WTC11 (cell line): ENCODE measurements around the gene EHBP1L1. TPM values are rescaled to one million over a fixed set of nuclear protein-coding genes. Genes with fewer than 3 reads are reported as not detected.

ENCODE experiments used
- ATAC-seq: fragments of 200-7000 bp; cut with Tn5 transposase; 2 replicates; pipeline ENCODE4 v1.10.0; 2021; ENCODE audit warnings: mild to moderate bottlenecking, moderate library complexity
- CTCF ChIA-PET: fragments of 300-600 bp; sonication (Branson Sonifier 250); formaldehyde crosslinking; loops from one replicate; lab custom pipeline; 2021; ENCODE audit warnings: antibody characterized with exemption; lab: Charles Lee
- POLR2A ChIA-PET: fragments of 350-600 bp; sonication (Branson Sonifier 250); formaldehyde crosslinking; loops from one replicate; lab custom pipeline; 2021; ENCODE audit warnings: antibody characterized with exemption; lab: Charles Lee
- DNase-seq: peaks from one replicate; pipeline ENCODE4 v3.0.0; 2021; ENCODE audit warnings: low spot score
- H3K27ac Mint-ChIP-seq: 2 replicates; pipeline ENCODE4 v1.8.0; 2021; ENCODE audit warnings: mixed read lengths
- H3K27me3 Mint-ChIP-seq: 2 replicates; pipeline ENCODE4 v1.8.0; 2021; ENCODE audit warnings: low read depth, mild to moderate bottlenecking, moderate library complexity, mixed read lengths
- H3K36me3 Mint-ChIP-seq: 2 replicates; pipeline ENCODE4 v1.8.0; 2021; ENCODE audit warnings: mixed read lengths
- H3K4me1 Mint-ChIP-seq: 2 replicates; pipeline ENCODE4 v1.8.0; 2022; ENCODE audit warnings: mixed read lengths
- H3K4me3 Mint-ChIP-seq: 2 replicates; pipeline ENCODE4 v1.8.0; 2021; ENCODE audit warnings: mild to moderate bottlenecking, moderate library complexity, mixed read lengths
- H3K9me3 Mint-ChIP-seq: 2 replicates; pipeline ENCODE4 v1.8.0; 2021; ENCODE audit warnings: mixed read lengths
- AFF4 ChIP-seq: sonication (generic); formaldehyde crosslinking; IDR thresholded peaks from 2 replicates; pipeline ENCODE4 v1.8.1; 2023; ENCODE audit warnings: mild to moderate bottlenecking, missing genetic modification reagents, borderline replicate concordance
- CDX4 ChIP-seq: fragments of 250-450 bp; sonication (Bioruptor Pico); IDR thresholded peaks from 2 replicates; pipeline ENCODE4 v1.9.0; 2021; ENCODE audit warnings: moderate library complexity, mild to moderate bottlenecking, inconsistent platforms, borderline replicate concordance
- CREM ChIP-seq: sonication (generic); formaldehyde crosslinking; IDR thresholded peaks from 2 replicates; pipeline ENCODE4 v1.8.1; 2022; ENCODE audit warnings: mild to moderate bottlenecking, missing genetic modification reagents, moderate library complexity
- EMX1 ChIP-seq: fragments of 250-450 bp; sonication (Bioruptor Pico); IDR thresholded peaks from 2 replicates; pipeline ENCODE4 v1.8.0; 2021; ENCODE audit warnings: mild to moderate bottlenecking
- FOXK1 ChIP-seq: sonication (generic); formaldehyde crosslinking; IDR thresholded peaks from 2 replicates; pipeline ENCODE4 v1.8.0; 2022; ENCODE audit warnings: mild to moderate bottlenecking, moderate library complexity, missing genetic modification reagents
- HMGXB4 ChIP-seq: sonication (generic); formaldehyde crosslinking; IDR thresholded peaks from 2 replicates; pipeline ENCODE4 v1.8.1; 2023; ENCODE audit warnings: mild to moderate bottlenecking, moderate library complexity, missing genetic modification reagents
- IRF1 ChIP-seq: sonication (generic); formaldehyde crosslinking; IDR thresholded peaks from 2 replicates; pipeline ENCODE4 v1.8.0; 2023; ENCODE audit warnings: missing genetic modification reagents
- JAZF1 ChIP-seq: fragments of 250-450 bp; sonication (Bioruptor Pico); IDR thresholded peaks from 2 replicates; pipeline ENCODE4 v1.9.0; 2021; ENCODE audit warnings: moderate library complexity, mild to moderate bottlenecking, inconsistent platforms
- JUN ChIP-seq: sonication (generic); formaldehyde crosslinking; IDR thresholded peaks from 2 replicates; pipeline ENCODE4 v1.8.0; 2023; ENCODE audit warnings: mild to moderate bottlenecking, missing genetic modification reagents
- KAT7 ChIP-seq: sonication (generic); formaldehyde crosslinking; IDR thresholded peaks from 2 replicates; pipeline ENCODE4 v1.8.1; 2023; ENCODE audit warnings: missing genetic modification reagents, mild to moderate bottlenecking, borderline replicate concordance
- NFE2L1 ChIP-seq: sonication (generic); formaldehyde crosslinking; IDR thresholded peaks from 2 replicates; pipeline ENCODE4 v1.8.1; 2023; ENCODE audit warnings: missing genetic modification reagents
- total RNA-seq: library from RNA; stranded (reverse); gene quantifications from 3 replicates; pipeline ENCODE4 v1.2.3, GENCODE V29; 2021
- TF ChIP-seq, protein P1 (sequence below): sonication (generic); formaldehyde crosslinking; IDR thresholded peaks from 2 replicates; pipeline ENCODE4 v1.8.0; 2023; ENCODE audit warnings: mild to moderate bottlenecking, missing genetic modification reagents
- TF ChIP-seq, protein P2 (sequence below): sonication (generic); formaldehyde crosslinking; IDR thresholded peaks from 2 replicates; pipeline ENCODE4 v1.8.1; 2023; ENCODE audit warnings: mild to moderate bottlenecking, missing genetic modification reagents
- TF ChIP-seq, protein P3 (sequence below): sonication (generic); formaldehyde crosslinking; IDR thresholded peaks from 2 replicates; pipeline ENCODE4 v1.8.0; 2022; ENCODE audit warnings: mild to moderate bottlenecking, missing genetic modification reagents
- TF ChIP-seq, protein P4 (sequence below): sonication (generic); formaldehyde crosslinking; IDR thresholded peaks from 2 replicates; pipeline ENCODE4 v1.8.0; 2022; ENCODE audit warnings: mild to moderate bottlenecking, missing genetic modification reagents

EHBP1L1 gene
- total RNA-seq, 1 experiment from 2014 or later: 11.8 TPM

GRCh38 chr11:65595543-65596281, 19.9 kb downstream of the EHBP1L1 start, which contains the start of gene KCNK7:
Gene KCNK7 (minus strand): TSS chr11:65595800. CDS start chr11:65595772, 28 bp downstream.
- Mint-ChIP-seq H3K36me3 (peaks cover 4% of the 10 kb centered on the region; the same call in 1 of the 2 replicates), H3K9me3 (no peaks in the 10 kb centered on the region), H3K27ac (no peak within 1 kb of the TSS), H3K4me1 (peaks cover 10% of the 10 kb centered on the region), H3K27me3 (peaks cover 33% of the 10 kb centered on the region), H3K4me3 (no peak within 1 kb of the TSS)
- ATAC-seq (no peak), DNase-seq (no peak)
- ChIA-PET POLR2A (interaction anchor here (0.5 kb wide), 1 partner anchor 64 kb away, joined by 3 read pairs; no protein-coding TSS in a partner anchor), CTCF (interaction anchor here (0.8 to 13.8 kb wide), 8 partner anchors 11 to 56 kb away, joined by 4 to 311 read pairs (median 58); partner anchors contain the start of genes EHBP1L1, FAM89B, MAP3K11 and PCNX3)
- TF ChIP-seq KAT7: no peak

- Mint-ChIP-seq H3K4me1 (peaks cover 7% of the 10 kb centered on the region), H3K27me3 (peaks cover 26% of the 10 kb centered on the region), H3K36me3 (peaks cover 4% of the 10 kb centered on the region; the same call in 1 of the 2 replicates), H3K4me3 (no peak overlapping the region), H3K9me3 (no peaks in the 10 kb centered on the region), H3K27ac (no peak overlapping the region)
- ChIA-PET POLR2A (no interaction called here), CTCF (interaction anchor here (1.5 to 13.7 kb wide), 3 partner anchors 11 to 56 kb away, joined by 5 to 311 read pairs (median 271); partner anchors contain the start of genes EHBP1L1, MAP3K11 and PCNX3)
- DNase-seq: no peak
- ATAC-seq: no peak
- TF ChIP-seq CREM (CRISPR knock-in tag) (no peak), NFE2L1 (CRISPR knock-in tag) (no peak), HMGXB4 (CRISPR knock-in tag) (no peak), FOXK1 (no peak), JUN (CRISPR knock-in tag) (no peak), EMX1 (CRISPR knock-in tag) (no peak), AFF4 (no peak), CDX4 (CRISPR knock-in tag) (no peak), IRF1 (CRISPR knock-in tag) (no peak), KAT7 (no peak), JAZF1 (CRISPR knock-in tag) (no peak)
- TF ChIP-seq, protein P1, sequence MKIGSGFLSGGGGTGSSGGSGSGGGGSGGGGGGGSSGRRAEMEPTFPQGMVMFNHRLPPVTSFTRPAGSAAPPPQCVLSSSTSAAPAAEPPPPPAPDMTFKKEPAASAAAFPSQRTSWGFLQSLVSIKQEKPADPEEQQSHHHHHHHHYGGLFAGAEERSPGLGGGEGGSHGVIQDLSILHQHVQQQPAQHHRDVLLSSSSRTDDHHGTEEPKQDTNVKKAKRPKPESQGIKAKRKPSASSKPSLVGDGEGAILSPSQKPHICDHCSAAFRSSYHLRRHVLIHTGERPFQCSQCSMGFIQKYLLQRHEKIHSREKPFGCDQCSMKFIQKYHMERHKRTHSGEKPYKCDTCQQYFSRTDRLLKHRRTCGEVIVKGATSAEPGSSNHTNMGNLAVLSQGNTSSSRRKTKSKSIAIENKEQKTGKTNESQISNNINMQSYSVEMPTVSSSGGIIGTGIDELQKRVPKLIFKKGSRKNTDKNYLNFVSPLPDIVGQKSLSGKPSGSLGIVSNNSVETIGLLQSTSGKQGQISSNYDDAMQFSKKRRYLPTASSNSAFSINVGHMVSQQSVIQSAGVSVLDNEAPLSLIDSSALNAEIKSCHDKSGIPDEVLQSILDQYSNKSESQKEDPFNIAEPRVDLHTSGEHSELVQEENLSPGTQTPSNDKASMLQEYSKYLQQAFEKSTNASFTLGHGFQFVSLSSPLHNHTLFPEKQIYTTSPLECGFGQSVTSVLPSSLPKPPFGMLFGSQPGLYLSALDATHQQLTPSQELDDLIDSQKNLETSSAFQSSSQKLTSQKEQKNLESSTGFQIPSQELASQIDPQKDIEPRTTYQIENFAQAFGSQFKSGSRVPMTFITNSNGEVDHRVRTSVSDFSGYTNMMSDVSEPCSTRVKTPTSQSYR (CRISPR knock-in tag): no peak
- TF ChIP-seq, protein P2, sequence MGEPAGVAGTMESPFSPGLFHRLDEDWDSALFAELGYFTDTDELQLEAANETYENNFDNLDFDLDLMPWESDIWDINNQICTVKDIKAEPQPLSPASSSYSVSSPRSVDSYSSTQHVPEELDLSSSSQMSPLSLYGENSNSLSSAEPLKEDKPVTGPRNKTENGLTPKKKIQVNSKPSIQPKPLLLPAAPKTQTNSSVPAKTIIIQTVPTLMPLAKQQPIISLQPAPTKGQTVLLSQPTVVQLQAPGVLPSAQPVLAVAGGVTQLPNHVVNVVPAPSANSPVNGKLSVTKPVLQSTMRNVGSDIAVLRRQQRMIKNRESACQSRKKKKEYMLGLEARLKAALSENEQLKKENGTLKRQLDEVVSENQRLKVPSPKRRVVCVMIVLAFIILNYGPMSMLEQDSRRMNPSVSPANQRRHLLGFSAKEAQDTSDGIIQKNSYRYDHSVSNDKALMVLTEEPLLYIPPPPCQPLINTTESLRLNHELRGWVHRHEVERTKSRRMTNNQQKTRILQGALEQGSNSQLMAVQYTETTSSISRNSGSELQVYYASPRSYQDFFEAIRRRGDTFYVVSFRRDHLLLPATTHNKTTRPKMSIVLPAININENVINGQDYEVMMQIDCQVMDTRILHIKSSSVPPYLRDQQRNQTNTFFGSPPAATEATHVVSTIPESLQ: no peak
- TF ChIP-seq, protein P3, sequence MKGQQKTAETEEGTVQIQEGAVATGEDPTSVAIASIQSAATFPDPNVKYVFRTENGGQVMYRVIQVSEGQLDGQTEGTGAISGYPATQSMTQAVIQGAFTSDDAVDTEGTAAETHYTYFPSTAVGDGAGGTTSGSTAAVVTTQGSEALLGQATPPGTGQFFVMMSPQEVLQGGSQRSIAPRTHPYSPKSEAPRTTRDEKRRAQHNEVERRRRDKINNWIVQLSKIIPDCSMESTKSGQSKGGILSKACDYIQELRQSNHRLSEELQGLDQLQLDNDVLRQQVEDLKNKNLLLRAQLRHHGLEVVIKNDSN (CRISPR knock-in tag): no peak
- TF ChIP-seq, protein P4, sequence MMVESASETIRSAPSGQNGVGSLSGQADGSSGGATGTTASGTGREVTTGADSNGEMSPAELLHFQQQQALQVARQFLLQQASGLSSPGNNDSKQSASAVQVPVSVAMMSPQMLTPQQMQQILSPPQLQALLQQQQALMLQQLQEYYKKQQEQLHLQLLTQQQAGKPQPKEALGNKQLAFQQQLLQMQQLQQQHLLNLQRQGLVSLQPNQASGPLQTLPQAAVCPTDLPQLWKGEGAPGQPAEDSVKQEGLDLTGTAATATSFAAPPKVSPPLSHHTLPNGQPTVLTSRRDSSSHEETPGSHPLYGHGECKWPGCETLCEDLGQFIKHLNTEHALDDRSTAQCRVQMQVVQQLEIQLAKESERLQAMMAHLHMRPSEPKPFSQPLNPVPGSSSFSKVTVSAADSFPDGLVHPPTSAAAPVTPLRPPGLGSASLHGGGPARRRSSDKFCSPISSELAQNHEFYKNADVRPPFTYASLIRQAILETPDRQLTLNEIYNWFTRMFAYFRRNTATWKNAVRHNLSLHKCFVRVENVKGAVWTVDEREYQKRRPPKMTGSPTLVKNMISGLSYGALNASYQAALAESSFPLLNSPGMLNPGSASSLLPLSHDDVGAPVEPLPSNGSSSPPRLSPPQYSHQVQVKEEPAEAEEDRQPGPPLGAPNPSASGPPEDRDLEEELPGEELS (CRISPR knock-in tag): no peak
Observed at GRCh38 chr11:65596520-65596919, 20.7 kb downstream of the EHBP1L1 start.
